RPMI8226 (cell line): ENCODE data around the gene TATDN2.
A peak's percentile ranks its signal among the peaks of the same experiment; 100 is the strongest.

Experiments
- DNase-seq: peaks from one replicate; pipeline ENCODE4 v3.0.0-alpha.2; 2015

TATDN2 gene, protein sequence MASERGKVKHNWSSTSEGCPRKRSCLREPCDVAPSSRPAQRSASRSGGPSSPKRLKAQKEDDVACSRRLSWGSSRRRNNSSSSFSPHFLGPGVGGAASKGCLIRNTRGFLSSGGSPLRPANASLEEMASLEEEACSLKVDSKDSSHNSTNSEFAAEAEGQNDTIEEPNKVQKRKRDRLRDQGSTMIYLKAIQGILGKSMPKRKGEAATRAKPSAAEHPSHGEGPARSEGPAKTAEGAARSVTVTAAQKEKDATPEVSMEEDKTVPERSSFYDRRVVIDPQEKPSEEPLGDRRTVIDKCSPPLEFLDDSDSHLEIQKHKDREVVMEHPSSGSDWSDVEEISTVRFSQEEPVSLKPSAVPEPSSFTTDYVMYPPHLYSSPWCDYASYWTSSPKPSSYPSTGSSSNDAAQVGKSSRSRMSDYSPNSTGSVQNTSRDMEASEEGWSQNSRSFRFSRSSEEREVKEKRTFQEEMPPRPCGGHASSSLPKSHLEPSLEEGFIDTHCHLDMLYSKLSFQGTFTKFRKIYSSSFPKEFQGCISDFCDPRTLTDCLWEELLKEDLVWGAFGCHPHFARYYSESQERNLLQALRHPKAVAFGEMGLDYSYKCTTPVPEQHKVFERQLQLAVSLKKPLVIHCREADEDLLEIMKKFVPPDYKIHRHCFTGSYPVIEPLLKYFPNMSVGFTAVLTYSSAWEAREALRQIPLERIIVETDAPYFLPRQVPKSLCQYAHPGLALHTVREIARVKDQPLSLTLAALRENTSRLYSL

DNA sequence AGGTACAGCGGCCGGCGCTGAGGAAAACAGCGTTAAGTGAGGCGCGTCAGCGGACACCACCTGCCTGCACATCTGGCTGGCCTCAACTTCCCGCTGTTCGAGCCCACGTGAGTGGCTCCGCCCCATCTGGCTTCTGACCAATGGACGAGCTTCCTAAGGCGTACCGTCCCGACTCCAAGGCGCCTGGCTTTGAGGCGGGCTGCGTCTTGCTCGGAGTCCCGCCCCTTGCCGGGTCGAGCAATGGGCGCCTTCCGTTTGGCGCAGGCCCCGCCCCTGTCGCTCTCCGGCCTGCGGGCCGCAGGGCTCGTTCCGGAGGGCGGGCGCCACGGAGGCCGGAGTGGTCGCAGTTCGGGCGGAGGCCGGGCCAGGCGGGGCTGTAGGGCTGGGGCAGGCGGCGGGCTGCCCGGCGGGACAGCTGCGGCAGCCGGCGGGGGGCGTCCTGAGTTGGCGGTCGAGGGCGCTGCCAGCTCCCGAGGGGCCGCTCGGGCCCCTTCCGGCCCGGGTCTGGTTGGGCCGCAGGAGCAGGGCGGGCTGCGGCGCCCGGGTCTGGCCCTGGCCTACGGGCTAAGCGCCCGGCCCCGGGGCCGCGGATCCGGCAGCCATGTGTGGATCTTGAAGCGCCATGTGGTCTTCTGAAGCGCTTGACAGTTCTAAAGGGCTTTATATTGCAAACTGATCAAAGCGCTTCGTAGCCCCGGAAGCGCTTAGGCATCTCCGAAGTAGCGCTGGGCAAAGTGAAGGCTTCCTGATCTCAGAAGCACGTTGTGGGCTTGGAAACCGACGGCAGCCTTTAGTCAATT lies at the start of gene TATDN2:
TATDN2 (plus strand) TSS at position 276 of the 800 bp plus-strand sequence. CDS start 742 bp downstream, outside the sequence.
- peak; percentile 100 for DNase-seq

GRCh38 chr3:10198761-10199649 lies 49.3 kb upstream of the TATDN2 start:
- DNase-seq = peak; percentile 58

DNA sequence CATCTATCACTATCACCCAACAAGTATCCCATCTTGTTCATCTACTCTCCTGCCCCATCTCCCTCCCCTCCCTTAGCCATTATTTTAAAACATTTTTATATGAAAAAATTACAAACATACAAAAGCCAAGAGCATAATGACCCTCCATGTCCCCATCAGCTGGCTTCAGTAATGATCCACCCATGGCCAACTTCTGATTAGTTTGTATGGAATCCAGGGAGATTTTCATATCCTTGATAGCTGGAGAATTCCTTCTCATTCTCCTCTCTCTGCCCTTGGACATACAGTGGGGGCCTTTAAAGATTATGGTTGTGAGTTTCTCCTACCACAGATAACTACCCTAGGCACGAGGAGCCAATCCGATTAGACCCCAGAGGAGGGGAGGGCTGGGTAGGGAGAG lies 43.3 kb upstream of the TATDN2 start:
- no peak for DNase-seq

GRCh38 chr3:10205451-10206165 lies 42.7 kb upstream of the TATDN2 start:
- no peak for DNase-seq

- DNase-seq = no peak
These were observed 42.1 kb upstream of the TATDN2 start for GRCh38 chr3:10206166-10206511.

GRCh38 chr3:10213156-10213792 lies 35.0 kb upstream of the TATDN2 start:
- DNase-seq = peak; percentile 60

DNA sequence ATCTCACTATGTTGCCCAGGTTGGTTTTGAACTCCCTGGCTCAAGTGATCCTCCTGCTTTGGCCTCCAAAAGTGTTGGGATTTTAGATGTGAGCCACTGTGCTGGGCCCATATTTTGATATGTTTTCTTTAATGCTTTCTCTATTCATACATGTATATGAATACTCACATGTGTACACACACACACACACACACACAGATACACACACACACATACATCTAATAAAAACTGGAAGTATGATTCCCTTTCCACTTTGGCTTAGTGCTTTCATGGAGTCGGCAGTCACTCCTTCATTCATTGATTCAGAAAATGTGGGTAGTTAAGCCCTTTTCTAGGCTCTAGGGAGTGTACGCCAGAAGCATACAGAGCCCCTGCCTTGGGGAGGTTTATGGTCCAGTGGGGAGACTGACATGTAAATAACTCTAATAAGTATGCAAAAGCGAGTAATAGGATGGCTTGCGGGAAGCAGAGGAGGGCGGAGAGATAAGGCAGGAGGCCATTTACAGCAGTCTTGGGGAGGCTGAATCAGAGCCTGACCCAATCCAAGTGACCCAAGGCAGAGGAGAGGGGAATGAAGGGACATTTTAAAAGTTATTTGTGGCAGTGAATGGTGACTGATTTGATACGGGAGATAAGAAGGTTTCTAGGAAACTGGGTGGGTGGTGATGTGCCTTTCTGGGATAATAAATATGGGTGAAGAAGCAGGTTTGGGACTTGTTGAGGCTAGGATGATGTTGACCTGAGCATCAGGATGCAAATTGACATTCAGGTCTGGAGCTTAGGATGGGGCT lies 32.5 kb upstream of the TATDN2 start:
- DNase-seq = no peak

DNA sequence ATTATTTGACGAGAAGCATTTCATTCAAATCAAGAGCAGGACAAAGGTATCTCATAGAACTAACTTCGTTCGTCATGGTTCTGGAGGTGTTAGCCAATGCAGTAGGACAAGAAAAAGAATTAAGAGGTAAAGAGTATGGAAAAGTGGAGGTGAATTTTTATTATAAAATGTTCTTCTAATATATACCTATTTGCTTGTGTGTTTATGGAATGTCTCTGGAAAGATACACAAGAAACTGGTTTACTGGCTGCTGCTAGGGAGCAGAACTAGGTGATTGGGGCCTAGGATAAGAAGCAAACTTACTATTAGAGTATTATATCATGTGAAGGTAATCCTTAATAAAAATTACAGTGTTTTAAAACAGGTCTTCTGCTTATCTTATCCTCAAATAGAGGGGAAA lies 30.9 kb upstream of the TATDN2 start:
- DNase-seq = no peak

- peak; percentile 74 for DNase-seq
These were observed 28.5 kb upstream of the TATDN2 start for GRCh38 chr3:10219737-10220136.

- DNase-seq = peak; percentile 94
These were observed 24.3 kb upstream of the TATDN2 start for GRCh38 chr3:10223676-10224639.

DNA sequence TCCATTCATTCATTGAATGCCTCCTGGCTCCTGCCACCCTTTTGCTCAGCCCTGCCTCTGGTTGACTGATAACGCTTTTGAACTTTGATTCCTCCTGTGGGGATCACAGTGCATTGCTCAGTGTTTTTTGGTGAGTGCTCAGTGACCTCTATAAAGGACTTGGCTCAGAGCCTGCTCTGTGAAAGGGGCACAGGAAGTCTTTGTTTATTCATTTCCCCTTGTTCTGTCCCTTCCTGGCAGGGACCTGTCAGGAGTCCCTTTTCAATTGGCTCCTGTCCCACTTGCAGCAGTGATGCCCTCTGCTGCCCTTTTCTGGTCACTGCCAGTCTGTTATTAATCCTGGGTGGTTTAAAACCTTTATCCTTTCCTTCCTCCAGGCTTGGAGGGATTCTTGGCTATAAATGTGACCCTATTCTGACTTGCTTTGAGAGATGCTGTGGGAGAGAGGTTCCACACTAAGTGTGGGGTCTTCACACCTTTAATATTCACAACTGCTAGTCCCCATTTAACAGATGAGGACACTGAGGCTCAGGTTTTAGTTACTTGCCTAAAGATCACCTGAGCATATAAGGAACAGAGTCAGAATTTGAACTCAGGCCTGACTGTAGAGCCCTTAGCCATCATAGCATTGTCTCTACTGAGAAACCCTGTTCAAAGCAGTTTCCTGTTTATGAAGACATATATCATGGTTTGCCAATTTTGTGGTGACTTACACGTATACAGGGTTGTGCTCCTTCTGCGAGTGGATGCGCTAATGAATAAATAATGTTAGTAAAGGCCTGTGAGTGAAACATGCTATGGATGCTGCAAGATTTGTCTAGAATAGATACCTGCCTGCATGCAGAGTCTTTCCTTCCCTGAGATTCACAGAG lies 23.2 kb upstream of the TATDN2 start:
- DNase-seq = peak; percentile 94

- DNase-seq = no peak
These were observed 22.0 kb upstream of the TATDN2 start for GRCh38 chr3:10226293-10226692.

DNA sequence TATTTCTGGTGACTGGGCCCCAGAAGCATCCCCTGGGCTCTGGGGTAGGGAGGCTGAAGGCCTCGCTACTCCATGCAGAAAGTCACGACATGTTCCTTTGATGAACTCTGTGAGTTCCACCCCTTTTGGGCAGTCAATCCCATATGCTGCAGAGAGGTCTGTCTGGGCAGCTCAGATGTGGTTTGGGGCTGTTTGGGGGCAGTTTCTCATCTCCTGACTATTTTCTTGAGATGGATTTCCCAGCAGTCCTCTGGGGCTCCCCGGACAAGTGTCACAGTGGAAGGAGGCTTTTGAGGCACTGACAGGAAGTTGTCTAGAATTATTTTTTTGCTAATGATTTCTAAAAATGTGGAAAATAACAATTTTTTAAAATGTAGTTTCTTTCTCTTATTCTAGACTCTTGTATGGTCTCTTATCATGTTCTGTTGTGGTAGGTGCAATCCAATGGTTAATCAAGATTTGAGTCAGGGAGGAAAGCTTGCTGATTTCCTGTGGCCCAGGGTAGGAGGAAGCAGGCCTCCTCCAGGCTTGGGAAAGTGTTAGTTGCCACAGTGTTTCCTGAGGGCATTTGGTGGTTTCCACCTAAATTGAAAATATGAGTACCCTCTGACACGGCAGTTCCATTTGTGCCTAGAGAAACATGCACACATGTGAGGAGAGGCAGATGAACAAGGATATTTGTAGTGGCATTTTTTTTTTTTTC lies 19.9 kb upstream of the TATDN2 start:
- DNase-seq = no peak

DNA sequence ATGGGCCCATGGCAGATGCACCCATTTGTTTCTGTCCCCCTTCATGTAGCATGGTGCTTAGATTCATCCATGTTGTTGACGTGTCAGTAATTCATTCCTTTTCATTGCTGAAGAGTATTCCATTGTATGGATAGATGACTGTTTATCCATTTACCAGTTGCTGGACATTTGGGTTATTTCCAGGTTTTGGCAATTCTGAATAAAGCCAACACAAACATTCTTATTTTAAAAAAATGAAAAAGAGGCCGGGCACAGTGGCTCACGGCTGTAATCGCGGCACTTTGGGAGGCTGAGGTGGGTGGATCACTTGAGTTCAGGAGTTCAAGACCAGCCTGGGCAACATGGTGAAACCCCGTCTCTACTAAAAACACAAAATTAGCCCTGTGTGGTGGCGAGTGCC lies 18.7 kb upstream of the TATDN2 start:
- no peak for DNase-seq

GRCh38 chr3:10232137-10232536 lies 16.1 kb upstream of the TATDN2 start:
- no peak for DNase-seq

- DNase-seq = no peak
These were observed 14.3 kb upstream of the TATDN2 start for GRCh38 chr3:10233988-10234387.

DNA sequence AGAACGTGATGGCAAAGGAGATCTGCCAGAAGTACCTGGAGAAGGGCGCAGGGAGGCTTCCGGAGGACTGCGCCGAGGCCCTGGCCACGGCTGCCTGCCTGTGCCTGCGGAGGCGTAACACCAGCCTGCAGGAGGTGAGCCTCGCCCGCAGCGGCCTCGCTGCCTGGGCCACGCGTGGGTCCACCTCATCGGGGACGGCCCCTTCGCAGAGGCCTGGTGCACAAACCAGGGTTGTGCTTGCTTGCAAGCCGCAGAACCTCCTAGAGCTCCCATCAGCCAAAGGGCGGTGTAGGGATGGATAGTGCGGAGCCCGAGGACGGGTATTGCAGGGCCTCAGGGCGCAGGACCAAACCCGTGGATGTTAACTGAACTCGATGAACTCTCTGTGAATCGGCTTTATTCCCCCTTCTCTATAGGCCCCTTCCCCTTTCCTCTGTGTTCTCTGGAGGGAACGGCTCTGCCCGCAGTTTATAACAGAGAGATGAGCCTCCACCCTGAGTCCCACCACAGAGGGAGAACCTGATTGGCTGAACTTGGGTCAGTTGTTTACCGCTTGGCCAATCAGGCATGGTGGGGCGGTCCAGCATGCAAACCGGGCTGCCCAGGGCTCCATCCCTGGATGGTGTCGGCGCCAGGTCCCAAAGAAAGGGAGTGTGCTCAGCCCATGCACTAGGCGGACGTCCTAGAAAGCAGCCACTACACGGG lies 13.6 kb upstream of the TATDN2 start:
- no peak for DNase-seq
